ENCODE results near the gene GOLGA2.
A peak's percentile ranks its signal among the peaks of the same experiment; 100 is the strongest.

Gene GOLGA2

GRCh38 chr9:128275198-128276007 is at the start of gene GOLGA2:
GOLGA2 (minus strand) TSS chr9:128276007; CDS start chr9:128275976, 31 bp downstream.
- H3K27ac ChIP-seq (ENCODE audit: low read length), result peak within 1 kb of the TSS; percentile 86

GRCh38 chr9:128324401-128324800 is 48.6 kb upstream of the GOLGA2 start:
- Histone ChIP-seq H3K4me3 (ENCODE audit: low read length) (no peak overlapping the region), H3K4me1 (ENCODE audit: insufficient read depth, low read length) (peaks cover 4% of the 10 kb centered on the region), H3K9me3 (ENCODE audit: insufficient read depth, low read depth, low read length) (no peaks in the 10 kb centered on the region), H3K36me3 (ENCODE audit: insufficient read depth, low read depth, low read length) (peaks cover 47% of the 10 kb centered on the region), H3K27me3 (ENCODE audit: insufficient read depth, low read length) (no peaks in the 10 kb centered on the region), H3K9ac (ENCODE audit: low read depth, low read length) (no peak overlapping the region), H3K27ac (ENCODE audit: low read length) (no peak overlapping the region)

More at GRCh38 chr9:128275198-128276007, at the start of gene GOLGA2:
- peak within 1 kb of the TSS; percentile 92 for H3K4me3 ChIP-seq (ENCODE audit: low read length)
- H3K4me1 ChIP-seq (ENCODE audit: insufficient read depth, low read length), result peaks cover 4% of the 10 kb centered on the region; the same call in 1 of the 2 replicates
- peaks cover 24% of the 10 kb centered on the region for H3K36me3 ChIP-seq (ENCODE audit: insufficient read depth, low read depth, low read length)
- peak within 1 kb of the TSS; percentile 94 for H3K9ac ChIP-seq (ENCODE audit: low read depth, low read length)
- H3K27me3 ChIP-seq (ENCODE audit: insufficient read depth, low read length), result no peaks in the 10 kb centered on the region
- no peaks in the 10 kb centered on the region for H3K9me3 ChIP-seq (ENCODE audit: insufficient read depth, low read depth, low read length)

- H3K36me3 ChIP-seq (ENCODE audit: insufficient read depth, low read depth, low read length), result peaks cover 45% of the 10 kb centered on the region
- peak overlapping the region; percentile 90 for H3K4me3 ChIP-seq (ENCODE audit: low read length)
- H3K27ac ChIP-seq (ENCODE audit: low read length), result no peak overlapping the region
- H3K9me3 ChIP-seq (ENCODE audit: insufficient read depth, low read depth, low read length), result no peaks in the 10 kb centered on the region
- peak overlapping the region; percentile 88; the same call in 1 of the 2 replicates for H3K9ac ChIP-seq (ENCODE audit: low read depth, low read length)
- H3K27me3 ChIP-seq (ENCODE audit: insufficient read depth, low read length), result no peaks in the 10 kb centered on the region
- peaks cover 4% of the 10 kb centered on the region for H3K4me1 ChIP-seq (ENCODE audit: insufficient read depth, low read length)
Measured at GRCh38 chr9:128323791-128324190, 48.0 kb upstream of the GOLGA2 start.

- H3K9ac ChIP-seq (ENCODE audit: low read depth, low read length), result peak overlapping the region; percentile 88; the same call in 1 of the 2 replicates
- peaks cover 39% of the 10 kb centered on the region for H3K36me3 ChIP-seq (ENCODE audit: insufficient read depth, low read depth, low read length)
- H3K4me1 ChIP-seq (ENCODE audit: insufficient read depth, low read length), result peaks cover 4% of the 10 kb centered on the region
- no peak overlapping the region for H3K27ac ChIP-seq (ENCODE audit: low read length)
- H3K9me3 ChIP-seq (ENCODE audit: insufficient read depth, low read depth, low read length), result no peaks in the 10 kb centered on the region
- H3K27me3 ChIP-seq (ENCODE audit: insufficient read depth, low read length), result no peaks in the 10 kb centered on the region
- peak overlapping the region; percentile 90 for H3K4me3 ChIP-seq (ENCODE audit: low read length)
Measured at GRCh38 chr9:128323212-128323730, 47.5 kb upstream of the GOLGA2 start.

GRCh38 chr9:128322404-128323211 is 46.8 kb upstream of the GOLGA2 start, which contains the start of the genes COQ4 and TRUB2:
COQ4 (plus strand) TSS chr9:128322839; CDS start chr9:128322859, 20 bp downstream.
TRUB2 (minus strand) TSS chr9:128322447; CDS start chr9:128322408, 39 bp downstream.
- H3K36me3 ChIP-seq (ENCODE audit: insufficient read depth, low read depth, low read length), result peaks cover 36% of the 10 kb centered on the region
- peak within 1 kb of the TSS; percentile 90 for H3K4me3 ChIP-seq (ENCODE audit: low read length)
- peak within 1 kb of the TSS; percentile 95 for H3K27ac ChIP-seq (ENCODE audit: low read length)
- H3K27me3 ChIP-seq (ENCODE audit: insufficient read depth, low read length), result no peaks in the 10 kb centered on the region
- no peaks in the 10 kb centered on the region for H3K9me3 ChIP-seq (ENCODE audit: insufficient read depth, low read depth, low read length)
- H3K9ac ChIP-seq (ENCODE audit: low read depth, low read length), result peak within 1 kb of the TSS; percentile 88
- peaks cover 4% of the 10 kb centered on the region for H3K4me1 ChIP-seq (ENCODE audit: insufficient read depth, low read length)

- Histone ChIP-seq H3K27ac (ENCODE audit: low read length) (peak overlapping the region; percentile 95), H3K27me3 (ENCODE audit: insufficient read depth, low read length) (no peaks in the 10 kb centered on the region), H3K9ac (ENCODE audit: low read depth, low read length) (peak overlapping the region; percentile 88), H3K36me3 (ENCODE audit: insufficient read depth, low read depth, low read length) (peaks cover 37% of the 10 kb centered on the region), H3K9me3 (ENCODE audit: insufficient read depth, low read depth, low read length) (no peaks in the 10 kb centered on the region), H3K4me3 (ENCODE audit: low read length) (peak overlapping the region; percentile 90), H3K4me1 (ENCODE audit: insufficient read depth, low read length) (peaks cover 4% of the 10 kb centered on the region)
Measured at GRCh38 chr9:128321879-128322403, 46.1 kb upstream of the GOLGA2 start.

- H3K4me1 ChIP-seq (ENCODE audit: insufficient read depth, low read length), result peaks cover 4% of the 10 kb centered on the region
- H3K9ac ChIP-seq (ENCODE audit: low read depth, low read length), result peak overlapping the region; percentile 88; the same call in 1 of the 2 replicates
- H3K9me3 ChIP-seq (ENCODE audit: insufficient read depth, low read depth, low read length), result no peaks in the 10 kb centered on the region
- peak overlapping the region; percentile 90 for H3K4me3 ChIP-seq (ENCODE audit: low read length)
- no peak overlapping the region for H3K27ac ChIP-seq (ENCODE audit: low read length)
- peaks cover 40% of the 10 kb centered on the region for H3K36me3 ChIP-seq (ENCODE audit: insufficient read depth, low read depth, low read length)
- no peaks in the 10 kb centered on the region for H3K27me3 ChIP-seq (ENCODE audit: insufficient read depth, low read length)
Measured at GRCh38 chr9:128321343-128321742, 45.5 kb upstream of the GOLGA2 start.

- Histone ChIP-seq H3K36me3 (ENCODE audit: insufficient read depth, low read depth, low read length) (peaks cover 44% of the 10 kb centered on the region), H3K27me3 (ENCODE audit: insufficient read depth, low read length) (no peaks in the 10 kb centered on the region), H3K4me3 (ENCODE audit: low read length) (no peak overlapping the region), H3K27ac (ENCODE audit: low read length) (no peak overlapping the region), H3K9me3 (ENCODE audit: insufficient read depth, low read depth, low read length) (no peaks in the 10 kb centered on the region), H3K9ac (ENCODE audit: low read depth, low read length) (no peak overlapping the region), H3K4me1 (ENCODE audit: insufficient read depth, low read length) (peaks cover 4% of the 10 kb centered on the region; the same call in 1 of the 2 replicates)
Measured at GRCh38 chr9:128317629-128318028, 41.8 kb upstream of the GOLGA2 start.

- Histone ChIP-seq H3K27me3 (ENCODE audit: insufficient read depth, low read length) (no peaks in the 10 kb centered on the region), H3K9me3 (ENCODE audit: insufficient read depth, low read depth, low read length) (no peaks in the 10 kb centered on the region), H3K36me3 (ENCODE audit: insufficient read depth, low read depth, low read length) (peaks cover 47% of the 10 kb centered on the region), H3K4me3 (ENCODE audit: low read length) (no peak overlapping the region), H3K27ac (ENCODE audit: low read length) (no peak overlapping the region), H3K9ac (ENCODE audit: low read depth, low read length) (no peak overlapping the region), H3K4me1 (ENCODE audit: insufficient read depth, low read length) (peaks cover 2% of the 10 kb centered on the region; the same call in 1 of the 2 replicates)
Measured at GRCh38 chr9:128316421-128316820, 40.6 kb upstream of the GOLGA2 start.

- Histone ChIP-seq H3K27me3 (ENCODE audit: insufficient read depth, low read length) (no peaks in the 10 kb centered on the region), H3K4me3 (ENCODE audit: low read length) (no peak overlapping the region), H3K36me3 (ENCODE audit: insufficient read depth, low read depth, low read length) (peaks cover 58% of the 10 kb centered on the region), H3K9ac (ENCODE audit: low read depth, low read length) (no peak overlapping the region), H3K27ac (ENCODE audit: low read length) (no peak overlapping the region), H3K9me3 (ENCODE audit: insufficient read depth, low read depth, low read length) (no peaks in the 10 kb centered on the region), H3K4me1 (ENCODE audit: insufficient read depth, low read length) (no peaks in the 10 kb centered on the region)
Measured at GRCh38 chr9:128314697-128315096, 38.9 kb upstream of the GOLGA2 start.

- Histone ChIP-seq H3K4me3 (ENCODE audit: low read length) (no peak overlapping the region), H3K36me3 (ENCODE audit: insufficient read depth, low read depth, low read length) (peaks cover 50% of the 10 kb centered on the region), H3K9ac (ENCODE audit: low read depth, low read length) (no peak overlapping the region), H3K9me3 (ENCODE audit: insufficient read depth, low read depth, low read length) (no peaks in the 10 kb centered on the region), H3K27me3 (ENCODE audit: insufficient read depth, low read length) (no peaks in the 10 kb centered on the region), H3K4me1 (ENCODE audit: insufficient read depth, low read length) (no peaks in the 10 kb centered on the region), H3K27ac (ENCODE audit: low read length) (no peak overlapping the region)
Measured at GRCh38 chr9:128310461-128310860, 34.7 kb upstream of the GOLGA2 start.
